ENCODE data around the gene ZDHHC6. TPM values are rescaled to one million over a fixed set of nuclear protein-coding genes. Genes with fewer than 3 reads are reported as not detected.

The ZDHHC6 gene
- total and polyA plus RNA-seq, 2 experiments from 2014 or later, result 31.7 to 56.4 TPM

GRCh38 chr10:112429147-112429546 lies 17.6 kb downstream of the ZDHHC6 start:
- DNase-seq (ENCODE audit: low spot score), result no peak
- H4K20me1 ChIP-seq (ENCODE audit: insufficient read depth, poor library complexity, severe bottlenecking), result no peaks in the 10 kb centered on the region
- H3K27me3 ChIP-seq, result no peaks in the 10 kb centered on the region
- no peaks in the 10 kb centered on the region for H3K9me2 ChIP-seq (replicated peaks; ENCODE audit: insufficient read depth)
- TF ChIP-seq EZH2phosphoT487 (IDR thresholded peaks at IDR 0.05; ENCODE audit: low read depth, severe bottlenecking, unreplicated experiment), result no peak
- TF ChIP-seq, protein P1, sequence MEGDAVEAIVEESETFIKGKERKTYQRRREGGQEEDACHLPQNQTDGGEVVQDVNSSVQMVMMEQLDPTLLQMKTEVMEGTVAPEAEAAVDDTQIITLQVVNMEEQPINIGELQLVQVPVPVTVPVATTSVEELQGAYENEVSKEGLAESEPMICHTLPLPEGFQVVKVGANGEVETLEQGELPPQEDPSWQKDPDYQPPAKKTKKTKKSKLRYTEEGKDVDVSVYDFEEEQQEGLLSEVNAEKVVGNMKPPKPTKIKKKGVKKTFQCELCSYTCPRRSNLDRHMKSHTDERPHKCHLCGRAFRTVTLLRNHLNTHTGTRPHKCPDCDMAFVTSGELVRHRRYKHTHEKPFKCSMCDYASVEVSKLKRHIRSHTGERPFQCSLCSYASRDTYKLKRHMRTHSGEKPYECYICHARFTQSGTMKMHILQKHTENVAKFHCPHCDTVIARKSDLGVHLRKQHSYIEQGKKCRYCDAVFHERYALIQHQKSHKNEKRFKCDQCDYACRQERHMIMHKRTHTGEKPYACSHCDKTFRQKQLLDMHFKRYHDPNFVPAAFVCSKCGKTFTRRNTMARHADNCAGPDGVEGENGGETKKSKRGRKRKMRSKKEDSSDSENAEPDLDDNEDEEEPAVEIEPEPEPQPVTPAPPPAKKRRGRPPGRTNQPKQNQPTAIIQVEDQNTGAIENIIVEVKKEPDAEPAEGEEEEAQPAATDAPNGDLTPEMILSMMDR (IDR thresholded peaks at IDR 0.05; ENCODE audit: poor library complexity), result no peak
- TF ChIP-seq EZH2 (IDR thresholded peaks at IDR 0.05; ENCODE audit: borderline replicate concordance), result no peak
- WGBS (ENCODE audit: low lambda C conversion rate, missing lambda C conversion rate), result 84% methylated on average over 3 of the region's 3 CpGs
- no peaks in the 10 kb centered on the region for H3K79me2 ChIP-seq
- no peak overlapping the region for H3K4me2 ChIP-seq
- no peaks in the 10 kb centered on the region for H3K4me1 ChIP-seq (ENCODE audit: insufficient read depth)
- no peaks in the 10 kb centered on the region for H3K9me3 ChIP-seq (ENCODE audit: low read depth)
- H3K4me3 ChIP-seq, result no peak overlapping the region
- H3K36me3 ChIP-seq (replicated peaks; ENCODE audit: insufficient read depth, low read depth), result no peaks in the 10 kb centered on the region
- peak overlapping the region; percentile 31 for H3K27ac ChIP-seq
- no peak overlapping the region for H2AFZ ChIP-seq

DNA sequence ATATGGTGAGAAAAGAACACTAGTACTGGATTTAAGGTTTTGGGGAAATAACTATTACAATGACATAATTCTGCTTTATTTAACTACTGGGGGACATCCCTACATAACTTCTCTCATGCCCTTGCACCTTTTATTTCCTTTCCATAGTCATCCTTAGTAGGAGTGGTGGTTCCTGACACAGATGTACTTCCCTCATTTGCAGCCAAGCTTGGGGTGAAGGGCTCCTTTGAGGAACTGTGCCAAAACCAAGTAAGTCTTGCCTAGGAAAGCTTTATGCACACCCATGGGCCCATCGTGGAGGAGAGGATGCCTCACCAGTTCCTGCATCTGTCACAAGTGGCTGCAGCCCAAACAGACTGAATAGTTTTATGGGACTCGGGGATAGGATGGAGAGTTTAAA lies 20.6 kb downstream of the ZDHHC6 start:
- 84% methylated on average over 2 of the region's 2 CpGs for WGBS (ENCODE audit: low lambda C conversion rate, missing lambda C conversion rate)
- Histone ChIP-seq H3K36me3 (replicated peaks; ENCODE audit: insufficient read depth, low read depth) (no peaks in the 10 kb centered on the region), H2AFZ (no peak overlapping the region)

DNA sequence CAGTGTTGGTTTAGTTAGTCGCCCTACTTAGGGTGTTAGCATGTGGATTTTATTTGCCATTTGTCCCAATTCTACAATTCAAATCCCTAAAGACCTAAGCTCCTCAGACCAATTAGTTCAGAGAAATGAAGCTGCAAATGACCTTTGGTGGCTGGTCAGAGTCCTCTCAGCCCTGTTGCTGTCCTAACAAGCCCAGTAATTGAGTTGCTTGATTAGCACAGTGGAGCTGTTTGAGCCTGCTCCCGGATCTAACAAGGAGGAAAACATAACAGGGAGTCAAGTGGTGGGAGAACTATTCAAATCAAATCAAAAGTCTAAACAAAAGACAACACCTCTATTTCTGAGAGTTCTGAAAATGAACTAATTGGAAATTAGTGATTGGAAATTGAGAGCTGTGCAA lies 22.1 kb downstream of the ZDHHC6 start:
- H3K36me3 ChIP-seq (replicated peaks; ENCODE audit: insufficient read depth, low read depth), result no peaks in the 10 kb centered on the region

More for the DNA sequence above, 20.6 kb downstream of the ZDHHC6 start:
- no peak overlapping the region for H3K4me2 ChIP-seq
- no peaks in the 10 kb centered on the region for H3K9me3 ChIP-seq (ENCODE audit: low read depth)
- H3K27me3 ChIP-seq, result no peaks in the 10 kb centered on the region
- no peak for DNase-seq (ENCODE audit: low spot score)
- no peak overlapping the region for H3K4me3 ChIP-seq
- no peaks in the 10 kb centered on the region for H4K20me1 ChIP-seq (ENCODE audit: insufficient read depth, poor library complexity, severe bottlenecking)
- H3K27ac ChIP-seq, result no peak overlapping the region
- TF ChIP-seq EZH2 (IDR thresholded peaks at IDR 0.05; ENCODE audit: borderline replicate concordance), result no peak
- TF ChIP-seq, protein P1 (IDR thresholded peaks at IDR 0.05; ENCODE audit: poor library complexity), result no peak
- TF ChIP-seq EZH2phosphoT487 (IDR thresholded peaks at IDR 0.05; ENCODE audit: low read depth, severe bottlenecking, unreplicated experiment), result no peak
- H3K9me2 ChIP-seq (replicated peaks; ENCODE audit: insufficient read depth), result no peaks in the 10 kb centered on the region
- H3K79me2 ChIP-seq, result no peaks in the 10 kb centered on the region
- H3K4me1 ChIP-seq (ENCODE audit: insufficient read depth), result no peaks in the 10 kb centered on the region

More for the DNA sequence above, 22.1 kb downstream of the ZDHHC6 start:
- no peaks in the 10 kb centered on the region for H3K9me2 ChIP-seq (replicated peaks; ENCODE audit: insufficient read depth)
- no peaks in the 10 kb centered on the region for H4K20me1 ChIP-seq (ENCODE audit: insufficient read depth, poor library complexity, severe bottlenecking)
- TF ChIP-seq EZH2phosphoT487 (IDR thresholded peaks at IDR 0.05; ENCODE audit: low read depth, severe bottlenecking, unreplicated experiment) (no peak), EZH2 (IDR thresholded peaks at IDR 0.05; ENCODE audit: borderline replicate concordance) (no peak)
- TF ChIP-seq, protein P1 (IDR thresholded peaks at IDR 0.05; ENCODE audit: poor library complexity), result no peak
- H3K4me3 ChIP-seq, result no peak overlapping the region
- H3K4me1 ChIP-seq (ENCODE audit: insufficient read depth), result no peaks in the 10 kb centered on the region
- H3K4me2 ChIP-seq, result no peak overlapping the region
- DNase-seq (ENCODE audit: low spot score), result no peak
- no peaks in the 10 kb centered on the region for H3K9me3 ChIP-seq (ENCODE audit: low read depth)
- H3K79me2 ChIP-seq, result no peaks in the 10 kb centered on the region
- WGBS (ENCODE audit: low lambda C conversion rate, missing lambda C conversion rate), result 68% methylated on average over 2 of the region's 2 CpGs
- no peak overlapping the region for H2AFZ ChIP-seq
- no peaks in the 10 kb centered on the region for H3K27me3 ChIP-seq
- H3K27ac ChIP-seq, result peak overlapping the region; percentile 1

All from hepatocyte (in vitro differentiated cells).